GM21367 (cell line): Measurements from ENCODE around the gene AKR1A1.
A peak's percentile ranks its signal among the peaks of the same experiment; 100 is the strongest.
"Not testable (repeated sequence)": the region's sequence is repeated elsewhere in the genome, so short reads cannot be mapped to it uniquely, and the experiment has no call there.

ENCODE experiments used
- ATAC-seq: cut with Tn5 transposase; IDR thresholded peaks from one replicate; pipeline ENCODE4 v1.9.1; 2021; ENCODE audit not compliant: unreplicated experiment

The AKR1A1 gene

DNA sequence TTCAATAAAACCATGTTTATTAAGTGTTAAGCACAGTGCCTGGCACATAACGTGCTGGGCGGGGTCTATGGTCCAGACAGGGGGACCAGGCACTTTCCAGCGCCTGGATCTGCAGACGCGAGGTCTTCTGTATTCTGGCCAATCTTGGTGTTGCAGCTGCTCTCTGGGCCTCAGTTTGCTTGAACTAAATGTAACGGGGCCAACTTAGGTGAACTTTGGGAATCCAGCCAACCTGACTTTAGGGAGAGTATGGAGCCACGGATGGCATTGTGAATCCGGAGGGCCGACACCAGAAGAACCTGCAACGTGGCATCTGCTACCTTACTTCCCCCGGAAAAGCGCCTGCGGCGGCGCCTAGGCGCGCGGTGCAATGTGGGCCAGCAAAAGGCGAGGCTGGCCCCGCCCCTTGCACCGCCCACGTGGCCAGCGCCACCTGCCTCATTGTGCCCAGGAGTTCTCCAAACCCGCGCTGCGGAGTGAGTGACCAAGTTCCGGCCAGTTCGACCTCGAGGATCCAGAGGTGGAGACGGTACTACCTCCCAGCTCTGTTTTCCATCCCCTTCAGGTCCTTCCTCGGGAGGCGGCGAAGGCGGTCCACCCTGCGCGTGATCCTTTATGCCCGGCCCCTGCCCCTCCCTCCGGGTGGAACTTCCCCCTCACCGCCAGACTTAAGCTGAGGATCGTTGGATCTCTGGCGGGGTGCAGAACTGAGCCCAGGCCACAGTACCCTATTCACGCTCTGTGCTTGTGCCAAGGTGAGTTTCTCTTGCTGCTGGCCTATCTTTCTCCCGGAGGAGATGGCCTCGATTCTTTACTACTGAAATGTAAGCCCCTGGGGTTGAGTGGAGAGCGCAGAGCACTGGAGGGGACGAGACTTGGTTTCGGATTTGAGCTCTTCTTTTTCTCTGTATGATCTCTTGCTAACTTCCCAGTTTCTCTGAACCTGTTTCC, at the start of gene AKR1A1:
Gene AKR1A1, plus strand, starts transcription at position 426 of the 951 bp plus-strand sequence. CDS start 10,969 bp downstream, outside the sequence.
- ATAC-seq: peak; percentile 85

DNA sequence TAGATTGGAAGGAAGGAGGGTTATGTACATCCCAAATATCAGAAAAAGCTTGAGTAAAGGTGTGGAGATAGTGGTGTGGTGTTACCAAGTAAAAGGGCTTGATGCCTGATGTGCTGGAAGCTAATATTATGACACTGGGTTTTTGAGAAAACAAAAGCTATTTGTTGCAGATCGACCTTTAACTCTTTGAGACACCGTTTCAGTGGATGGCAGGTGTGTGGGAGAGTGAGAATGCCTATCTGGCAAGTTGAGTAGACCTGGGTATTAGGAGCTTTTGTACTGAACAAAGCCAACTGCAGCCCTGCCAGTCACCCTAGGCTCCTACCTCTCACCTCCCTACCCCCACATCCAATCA, 49.1 kb upstream of the AKR1A1 start:
- no peak for ATAC-seq

DNA sequence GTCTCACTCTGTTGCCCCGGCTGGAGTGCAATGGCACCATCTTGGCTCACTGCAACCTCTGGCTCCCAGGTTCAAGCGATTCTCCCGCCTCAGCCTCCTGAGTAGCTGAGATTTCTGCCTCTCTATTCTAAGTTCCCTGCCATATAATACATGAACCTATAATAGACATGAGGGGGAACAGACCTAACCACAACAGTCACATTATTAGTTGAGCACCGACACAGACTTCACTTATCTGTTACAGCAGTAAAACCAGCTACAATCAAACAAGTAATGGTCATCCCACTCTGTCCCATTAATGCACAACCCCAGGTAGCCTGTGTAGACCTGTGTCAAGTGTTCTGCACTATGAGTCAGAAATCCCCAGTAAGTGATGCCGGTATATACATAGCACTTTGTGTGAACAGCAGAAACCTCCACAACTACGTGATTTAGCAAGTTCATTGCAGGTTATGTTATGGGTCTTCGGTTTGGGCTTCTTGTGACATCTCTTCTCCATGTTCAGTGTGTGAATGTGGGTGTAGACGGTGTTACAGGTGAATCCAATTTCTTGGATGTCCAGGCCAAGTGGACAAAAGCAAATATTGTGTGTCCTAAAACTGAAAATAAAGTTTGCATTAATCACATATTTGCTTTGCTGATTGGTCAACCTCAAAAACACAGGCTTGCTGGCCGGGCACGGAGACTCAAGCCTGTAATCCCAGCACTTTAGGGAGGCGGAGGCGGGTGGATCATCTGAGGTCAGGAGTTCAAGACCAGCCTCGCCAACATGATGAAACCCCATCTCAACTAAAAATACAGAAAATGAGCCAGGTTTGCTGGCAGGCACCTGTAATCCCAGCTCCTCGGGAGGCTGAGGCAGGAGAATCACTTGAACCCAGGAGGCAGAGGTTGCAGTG, 46.9 kb upstream of the AKR1A1 start:
- no peak for ATAC-seq

DNA sequence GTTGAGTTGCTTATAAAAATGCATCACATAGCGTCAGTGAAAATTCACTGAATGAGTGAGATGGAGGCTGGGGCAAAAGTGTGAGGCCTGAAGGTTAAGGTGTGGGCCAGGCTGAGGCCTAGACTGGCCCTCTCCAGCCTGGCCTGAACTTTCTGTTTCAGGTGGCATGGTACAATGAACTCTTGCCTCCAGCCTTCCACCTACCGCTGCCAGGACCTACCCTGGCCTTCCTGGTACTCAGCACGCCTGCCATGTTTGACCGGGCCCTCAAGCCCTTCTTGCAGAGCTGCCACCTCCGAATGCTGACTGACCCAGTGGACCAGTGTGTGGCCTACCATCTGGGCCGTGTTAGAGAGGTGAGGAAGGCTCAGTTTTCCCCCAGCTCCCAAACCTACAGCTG, 43.4 kb upstream of the AKR1A1 start:
- no peak for ATAC-seq

DNA sequence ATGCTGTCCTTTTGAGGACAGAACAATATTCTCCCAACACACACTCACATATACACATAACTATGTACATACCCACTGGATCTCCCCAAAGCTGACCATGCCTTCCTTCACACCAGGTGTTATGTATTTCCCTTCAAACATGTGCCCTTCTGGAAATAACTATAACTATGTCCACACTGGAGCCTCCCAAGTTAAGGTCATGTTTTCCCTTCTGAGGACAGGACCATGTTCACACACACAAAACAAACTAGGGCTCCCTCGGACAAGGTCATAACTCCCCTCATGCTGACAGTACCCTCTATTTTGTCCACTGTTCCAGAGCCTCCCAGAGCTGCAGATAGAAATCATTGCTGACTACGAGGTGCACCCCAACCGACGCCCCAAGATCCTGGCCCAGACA, 42.7 kb upstream of the AKR1A1 start:
- no peak for ATAC-seq

DNA sequence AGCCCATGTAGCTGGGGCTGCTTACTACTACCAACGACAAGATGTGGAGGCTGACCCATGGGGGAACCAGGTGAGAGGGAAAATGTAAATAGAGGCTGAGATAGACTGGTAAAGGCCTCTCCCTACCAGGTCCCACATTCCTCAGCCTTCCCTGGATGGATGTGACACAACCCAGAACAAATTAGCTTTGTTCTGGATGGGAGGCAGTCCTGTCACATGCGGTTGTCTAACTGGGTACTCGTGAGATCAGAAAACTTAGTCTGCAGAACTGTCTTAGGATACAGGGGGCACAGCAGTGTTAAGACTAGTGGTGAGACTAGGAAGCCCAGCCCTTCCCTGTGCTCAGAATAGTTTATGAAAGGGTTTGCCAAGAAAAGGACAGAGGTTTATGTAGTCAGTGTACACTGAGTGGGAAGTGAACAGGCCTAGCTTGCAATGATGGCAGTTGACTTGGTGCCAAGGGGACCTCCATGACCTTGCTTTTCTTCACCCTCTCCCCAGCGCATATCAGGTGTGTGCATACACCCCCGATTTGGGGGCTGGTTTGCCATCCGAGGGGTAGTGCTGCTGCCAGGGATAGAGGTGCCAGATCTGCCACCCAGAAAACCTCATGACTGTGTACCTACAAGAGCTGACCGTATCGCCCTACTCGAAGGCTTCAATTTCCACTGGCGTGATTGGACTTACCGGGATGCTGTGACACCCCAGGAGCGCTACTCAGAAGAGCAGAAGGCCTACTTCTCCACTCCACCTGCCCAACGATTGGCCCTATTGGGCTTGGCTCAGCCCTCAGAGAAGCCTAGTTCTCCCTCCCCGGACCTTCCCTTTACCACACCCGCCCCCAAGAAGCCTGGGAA, 42.1 kb upstream of the AKR1A1 start:
- no peak for ATAC-seq

DNA sequence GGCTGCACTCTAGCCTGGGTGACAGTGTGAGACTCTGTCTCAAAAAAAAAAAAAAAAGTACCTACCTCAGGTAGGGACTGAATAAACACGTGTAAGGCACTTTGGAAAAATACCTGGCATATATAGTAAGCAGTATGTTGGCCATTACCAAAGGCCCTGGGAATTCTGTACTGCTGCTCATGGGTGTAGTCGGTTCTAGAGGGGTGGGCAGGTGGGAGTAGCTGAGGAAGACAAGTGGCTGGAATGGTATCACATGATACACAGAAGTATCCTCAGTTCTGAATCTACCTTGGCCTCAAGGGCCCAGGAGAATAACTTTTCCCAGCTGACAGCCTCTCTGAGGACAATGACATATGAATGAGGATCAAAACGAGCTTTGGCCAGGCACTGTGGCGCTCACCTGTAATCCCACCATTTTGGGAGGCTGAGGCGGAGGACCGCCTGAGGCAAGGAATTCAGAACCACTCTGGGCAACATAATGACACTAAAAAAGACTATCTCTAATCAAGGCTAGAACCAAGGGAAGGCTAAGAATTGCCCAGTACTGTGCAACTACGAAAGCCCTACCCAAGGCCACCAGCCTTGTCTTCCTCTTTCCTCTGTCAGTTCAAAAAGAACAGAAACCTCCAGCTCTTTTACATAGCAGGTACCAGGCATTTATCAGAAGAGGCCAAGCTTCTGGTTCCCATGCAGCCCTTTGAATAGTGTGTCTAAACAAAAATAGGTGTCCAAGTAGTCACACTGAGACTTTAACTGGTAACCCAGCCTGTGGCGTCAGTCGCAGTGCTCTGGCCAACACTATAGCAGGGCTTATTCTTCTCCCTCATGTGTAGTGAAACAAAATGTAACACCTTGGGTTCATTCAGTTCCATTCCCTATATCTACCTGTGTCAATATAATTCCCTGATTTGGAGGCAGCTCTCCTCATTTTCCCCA, 40.3 kb upstream of the AKR1A1 start:
- ATAC-seq: no peak

DNA sequence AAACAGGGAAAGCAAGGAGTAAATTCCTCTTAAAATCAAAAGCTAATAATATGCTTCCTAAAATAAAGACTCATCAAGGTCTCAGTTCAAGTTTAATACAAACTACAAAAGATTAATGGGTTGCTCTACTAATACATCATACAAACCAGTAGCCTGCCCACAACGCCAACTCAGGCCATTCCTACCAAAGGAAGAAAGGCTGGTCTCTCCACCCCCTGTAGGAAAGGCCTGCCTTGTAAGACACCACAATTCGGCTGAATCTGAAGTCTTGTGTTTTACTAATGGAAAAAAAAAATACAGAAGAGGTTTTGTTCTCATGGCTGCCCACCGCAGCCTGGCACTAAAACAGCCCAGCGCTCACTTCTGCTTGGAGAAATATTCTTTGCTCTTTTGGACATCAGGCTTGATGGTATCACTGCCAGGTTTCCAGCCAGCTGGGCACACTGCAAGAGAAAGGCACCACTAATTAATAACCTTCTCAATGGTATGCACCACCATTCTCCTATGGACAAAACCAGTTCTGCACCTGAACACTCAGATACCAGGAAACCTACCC, 39.6 kb upstream of the AKR1A1 start:
- no peak for ATAC-seq

DNA sequence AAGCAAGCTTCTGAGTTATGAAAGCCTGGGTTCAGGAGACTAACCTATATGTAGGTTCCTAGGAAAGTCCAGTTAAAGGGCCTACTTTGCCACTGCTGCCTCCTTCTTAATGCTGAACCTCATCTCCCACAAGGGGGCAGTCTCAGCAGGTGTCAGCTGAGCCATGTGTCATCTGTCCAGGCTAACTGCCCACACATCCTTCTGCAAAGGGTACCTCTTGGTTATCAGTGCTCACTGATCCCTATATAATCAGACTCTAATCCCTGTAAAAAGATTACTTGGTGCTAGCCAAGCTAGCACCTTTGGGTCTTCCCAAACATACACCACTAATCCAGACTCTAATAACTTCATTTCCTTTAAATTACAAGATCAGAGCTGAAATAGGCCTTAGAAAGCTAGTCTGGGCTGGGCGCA, 38.0 kb upstream of the AKR1A1 start:
- ATAC-seq: no peak

DNA sequence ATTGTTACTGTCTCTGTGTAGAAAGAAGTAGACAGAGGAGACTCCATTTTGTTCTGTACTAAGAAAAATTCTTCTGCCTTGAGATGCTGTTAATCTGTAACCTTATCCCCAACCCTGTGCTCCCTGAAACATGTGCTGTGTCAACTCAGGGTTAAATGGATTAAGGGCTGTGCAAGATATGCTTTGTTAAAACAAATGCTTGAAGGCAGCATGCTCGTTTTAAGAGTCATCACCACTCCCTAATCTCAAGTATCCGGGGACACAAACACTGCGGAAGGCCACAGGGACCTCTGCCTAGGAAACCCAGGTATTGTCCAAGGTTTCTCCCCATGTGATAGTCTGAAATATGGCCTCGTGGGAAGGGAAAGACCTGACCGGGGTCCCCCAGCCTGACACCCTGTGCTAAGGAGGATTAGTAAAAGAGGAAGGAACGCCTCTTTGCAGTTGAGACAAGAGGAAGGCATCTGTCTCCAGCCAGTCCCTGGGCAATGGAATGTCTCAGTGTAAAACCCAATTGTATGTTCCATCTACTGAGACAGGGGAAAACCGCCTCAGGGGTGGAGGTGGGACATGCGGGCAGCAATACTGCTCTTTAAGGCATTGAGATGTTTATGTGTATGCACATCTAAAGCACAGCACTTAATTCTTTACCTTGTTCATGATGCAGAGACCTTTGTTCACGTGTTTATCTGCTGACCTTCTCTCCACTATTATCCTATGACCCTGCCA, 36.9 kb upstream of the AKR1A1 start:
- not testable (repeated sequence) for ATAC-seq

DNA sequence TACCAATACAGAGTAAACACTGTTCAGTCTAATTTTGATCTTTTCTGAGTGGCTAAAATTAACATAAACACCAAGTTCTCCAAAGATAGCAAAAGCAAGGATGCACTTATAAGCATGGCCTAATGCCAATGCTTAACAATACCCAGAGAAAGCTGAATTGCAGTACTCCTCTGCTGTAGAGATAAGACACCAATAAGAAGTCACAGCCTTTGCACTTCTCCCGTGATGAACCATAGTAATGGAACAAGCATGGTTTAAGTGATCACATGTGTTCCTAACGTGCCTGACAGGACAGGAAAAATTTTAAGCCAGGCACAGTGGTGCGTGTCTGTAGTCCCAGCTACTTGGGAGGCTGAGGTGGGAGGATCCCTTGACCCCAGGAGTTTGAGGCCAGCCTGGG, 34.6 kb upstream of the AKR1A1 start:
- ATAC-seq: no peak

DNA sequence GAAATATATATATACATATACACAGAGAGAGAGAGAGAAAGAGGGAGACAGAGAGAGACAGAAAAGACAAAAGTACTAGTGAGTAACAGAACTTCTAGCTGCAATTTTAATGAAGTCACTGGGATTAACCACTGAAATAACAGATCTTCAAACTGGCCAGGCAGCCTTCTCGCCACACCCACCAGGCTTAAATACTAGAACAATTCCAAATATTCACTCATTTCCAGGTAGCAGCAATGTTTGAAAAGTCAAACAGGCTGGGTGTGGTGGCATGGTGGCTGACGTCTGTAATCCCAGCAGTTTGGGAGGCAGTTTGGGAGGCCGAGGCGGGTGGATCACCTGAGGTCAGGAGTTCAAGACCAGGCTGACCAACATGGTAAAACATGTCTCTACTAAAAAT, 34.2 kb upstream of the AKR1A1 start:
- ATAC-seq: no peak

DNA sequence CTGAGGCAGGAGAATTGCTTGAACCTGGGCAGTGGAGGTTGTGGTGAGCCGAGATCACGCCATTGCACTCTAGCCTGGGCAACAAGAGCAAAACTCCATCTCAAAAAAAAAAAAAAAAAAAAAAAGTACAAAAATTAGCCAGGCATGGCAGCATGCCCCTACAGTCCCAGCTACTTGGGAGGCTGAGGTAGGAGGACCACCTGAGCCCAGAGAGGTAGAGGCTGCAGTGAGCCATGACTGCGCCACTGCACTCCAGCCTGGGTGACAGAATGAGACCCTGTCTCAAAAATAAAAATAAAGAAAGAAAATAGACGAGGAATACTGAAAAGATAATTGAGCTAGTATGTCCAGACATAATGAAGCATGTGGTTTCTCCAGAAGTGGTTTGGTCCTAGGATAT, 32.3 kb upstream of the AKR1A1 start:
- not testable (repeated sequence) for ATAC-seq

DNA sequence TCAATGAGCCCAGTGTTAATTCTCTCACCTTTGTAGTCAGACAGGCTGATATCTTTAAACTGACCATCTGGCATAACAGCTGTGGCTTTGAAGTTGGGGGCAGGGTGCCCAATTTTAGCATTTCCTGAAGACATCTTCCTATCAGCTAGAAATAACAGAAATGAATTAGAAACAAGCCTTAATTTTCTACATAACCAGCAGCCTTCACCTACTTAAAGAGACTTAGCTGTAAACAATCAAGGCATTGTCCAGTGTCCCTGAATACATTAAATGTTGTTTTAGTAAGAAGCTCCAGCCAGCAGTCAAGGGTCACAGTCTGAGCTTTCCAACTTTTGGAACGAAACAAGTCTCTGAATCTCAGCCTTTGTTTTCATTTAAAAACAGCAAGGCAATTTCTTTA, 31.7 kb upstream of the AKR1A1 start:
- no peak for ATAC-seq

DNA sequence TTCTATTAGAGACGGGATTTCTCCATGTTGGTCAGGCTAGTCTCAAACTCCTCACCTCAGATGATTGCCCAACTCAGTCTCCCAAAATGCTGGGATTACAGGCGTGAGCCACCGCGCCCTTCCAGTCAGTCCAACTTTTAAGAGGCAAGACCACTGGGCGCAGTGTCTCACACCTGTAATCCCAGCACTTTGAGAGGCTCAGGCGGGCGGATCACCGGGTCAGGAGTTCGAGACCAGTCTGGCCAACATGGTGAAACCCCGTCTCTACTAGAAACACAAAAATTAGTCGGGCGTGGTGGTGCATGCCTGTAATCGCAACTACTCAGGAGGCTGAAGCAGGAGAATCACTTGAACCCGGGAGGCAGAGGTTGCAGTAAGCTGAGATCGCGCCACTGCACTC, 30.9 kb upstream of the AKR1A1 start:
- ATAC-seq: not testable (repeated sequence)

DNA sequence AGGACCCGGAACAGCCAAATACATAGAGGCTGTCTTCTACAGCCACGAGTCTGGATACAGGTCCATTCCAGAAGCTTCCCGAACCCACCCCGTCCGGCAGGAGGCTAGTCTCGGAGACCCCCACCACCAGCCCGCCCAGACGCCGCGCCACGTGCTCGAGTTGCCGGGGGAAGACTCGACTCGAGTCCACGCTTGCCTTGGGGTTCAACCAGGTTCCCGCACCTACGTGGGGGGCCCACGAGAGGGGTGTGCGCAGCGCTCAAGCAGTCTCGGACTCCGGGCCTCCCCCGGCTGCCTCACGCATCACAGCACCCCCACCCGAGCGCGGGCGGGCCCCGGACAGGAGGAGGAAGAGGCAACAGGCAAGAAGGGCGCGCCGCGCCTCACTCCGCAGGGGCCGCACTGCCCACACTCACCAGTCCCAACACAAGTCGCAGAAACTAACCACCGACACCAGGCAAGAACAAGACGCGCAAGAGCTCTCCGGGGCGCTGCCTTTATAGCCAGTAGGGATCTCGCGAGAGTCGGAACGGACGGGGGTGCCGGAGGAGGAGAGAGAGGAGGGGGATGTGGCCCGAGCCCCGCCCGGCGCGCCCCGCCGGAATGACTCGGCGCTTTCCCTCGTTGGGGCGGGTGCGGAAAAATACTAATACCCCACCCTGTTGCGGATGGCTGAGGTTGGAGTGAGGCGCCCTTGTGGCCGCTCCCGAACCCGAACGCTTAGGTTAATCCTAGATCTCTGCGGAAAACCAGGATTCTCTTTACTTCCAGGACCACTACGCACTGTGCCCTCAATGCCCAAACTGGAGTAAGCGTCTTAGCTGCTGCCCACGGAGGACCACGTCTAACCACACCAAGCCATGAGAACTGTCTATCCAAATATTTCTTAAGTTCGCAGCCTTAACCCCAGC, 29.0 kb upstream of the AKR1A1 start, which contains the start of gene PRDX1:
Gene PRDX1, minus strand, starts transcription at position 472 of the 911 bp plus-strand sequence. CDS start 2,841 bp downstream, outside the sequence.
- ATAC-seq: peak; percentile 79

DNA sequence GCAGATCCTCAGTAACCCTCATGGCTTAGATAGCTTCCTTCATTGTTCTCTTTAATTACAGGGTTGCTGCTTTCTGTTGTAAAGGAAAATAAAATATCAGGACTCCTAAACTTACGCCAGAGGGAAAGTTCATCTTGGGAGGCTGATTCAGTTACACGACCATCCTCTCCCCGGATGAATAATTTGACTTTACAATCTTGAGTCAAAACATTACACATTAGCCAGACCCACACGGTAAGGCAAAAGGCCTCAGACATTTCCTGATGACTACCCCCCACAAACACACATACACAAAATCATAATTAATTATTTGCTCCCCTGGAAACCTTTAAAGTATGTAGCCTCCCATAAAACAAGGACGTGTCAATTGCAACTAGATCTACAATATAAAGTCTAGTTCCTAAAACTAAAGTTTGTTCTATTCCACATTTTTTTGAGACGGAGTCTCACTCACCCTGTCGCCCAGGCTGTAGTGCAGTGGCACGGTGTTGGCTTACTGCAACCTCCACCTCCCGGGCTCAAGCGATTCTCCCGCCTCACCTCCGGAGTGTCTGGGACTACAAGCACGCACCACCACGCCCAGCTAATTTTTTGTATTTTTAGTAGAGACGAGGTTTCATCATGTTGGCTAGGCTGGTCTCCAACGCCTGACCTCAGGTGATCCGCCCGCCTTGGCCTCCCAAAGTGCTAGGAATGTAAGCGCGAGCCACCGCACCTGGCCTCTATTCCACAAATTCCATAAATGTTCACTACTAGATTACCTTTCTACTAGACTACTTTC, 28.1 kb upstream of the AKR1A1 start:
- no peak for ATAC-seq
